Thoracic aorta endothelial cell (primary cell): ENCODE measurements around the gene NPIPA2. TPM values are rescaled to one million over a fixed set of nuclear protein-coding genes. Genes with fewer than 3 reads are reported as not detected.

ENCODE experiments used
- total RNA-seq: library from RNA; depleted of rRNA; stranded (reverse); fragments of >200 nt; gene quantifications from 2 replicates; pipeline ENCODE4 v1.2.3, GENCODE V29; 2012

NPIPA2 gene
- 0.36 and 0.40 TPM in 2 replicates for total RNA-seq

GRCh38 chr16:14742273-14743128 lies at the start of gene NPIPA2:
NPIPA2 (plus strand) TSS chr16:14742533; CDS start chr16:14748066, 5,533 bp downstream.

DNA sequence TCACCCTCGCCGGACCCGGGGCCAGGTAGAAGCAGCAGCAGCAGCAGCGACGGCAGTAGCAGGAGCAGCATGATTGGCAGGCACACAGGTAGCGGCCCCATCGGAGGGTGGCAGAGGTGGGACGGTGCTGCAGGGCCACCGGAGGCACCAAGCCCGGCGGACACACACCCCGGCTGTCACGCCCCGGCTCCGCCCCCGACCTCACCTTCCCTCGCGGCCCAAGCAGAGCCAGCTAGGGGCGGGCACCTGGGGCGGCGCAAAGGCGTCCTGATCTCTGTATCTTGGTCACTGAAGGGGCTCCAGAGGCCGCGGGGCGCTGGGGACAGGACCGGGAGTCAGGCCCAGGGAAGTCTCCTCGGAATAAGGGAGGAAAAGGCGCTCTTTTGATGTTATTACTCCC lies 48.2 kb upstream of the NPIPA2 start, which contains the start of gene PLA2G10:
PLA2G10 (minus strand) TSS at position 180 of the 400 bp plus-strand sequence; CDS start at position 101, 79 bp downstream.

DNA sequence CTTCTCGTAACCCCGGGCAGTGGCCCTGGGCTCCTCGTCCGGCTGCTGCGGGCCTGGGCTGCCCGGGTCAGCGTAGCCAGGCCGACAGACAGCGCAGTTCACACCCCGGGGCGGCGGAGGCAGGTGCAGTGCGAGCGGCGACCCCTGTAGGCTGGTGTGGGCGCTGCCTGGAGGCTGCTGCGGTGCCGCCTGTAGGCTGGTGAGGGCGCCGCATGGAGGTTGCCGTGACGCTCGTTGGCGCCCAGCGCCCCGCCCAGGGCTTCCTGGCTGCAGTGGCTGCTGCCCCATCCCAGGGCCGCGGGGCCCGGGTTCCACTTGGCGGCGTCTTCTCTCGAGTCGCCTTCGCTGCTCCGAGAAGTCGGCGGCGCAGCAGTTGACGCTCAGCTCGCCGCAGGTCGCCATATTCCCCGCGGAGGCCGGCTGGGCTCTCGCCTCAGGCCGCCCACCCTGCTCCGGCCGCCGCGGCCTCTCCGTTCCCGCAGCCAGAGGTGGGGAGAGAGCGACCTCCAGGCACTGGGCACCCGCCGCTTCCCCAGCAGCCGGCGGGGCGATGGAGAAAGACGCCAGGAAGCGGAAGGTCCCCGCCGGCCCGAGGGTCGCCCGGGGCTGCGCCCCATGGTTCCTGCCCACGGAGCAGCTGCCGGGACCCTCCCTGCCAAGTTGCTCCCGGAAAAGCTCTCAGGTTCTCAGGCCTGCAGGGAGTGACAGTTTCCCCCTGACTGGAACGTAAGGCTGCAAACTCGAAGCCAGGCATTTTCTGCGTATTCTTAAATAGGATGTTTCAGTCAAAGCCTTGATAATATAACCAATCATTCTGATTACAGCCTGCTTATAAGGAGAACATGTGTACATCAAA lies 38.9 kb upstream of the NPIPA2 start, which contains the start of gene NPIPA3:
NPIPA3 (plus strand) TSS at position 256 of the 856 bp plus-strand sequence. CDS start 5,533 bp downstream, outside the sequence.

Other genes with a start within 250 kb of the NPIPA2 start
- gene PARN, start 112.3 kb upstream of the NPIPA2 start, total RNA-seq, result 34.4 and 45.2 TPM in 2 replicates
- 153 and 191 TPM in 2 replicates for gene BFAR, start 109.6 kb upstream of the NPIPA2 start, total RNA-seq
- gene PLA2G10, start 48.2 kb upstream of the NPIPA2 start, total RNA-seq, result not detected in 2 replicates
- gene NPIPA3, start 39.1 kb upstream of the NPIPA2 start, total RNA-seq, result 0.36 and 0.40 TPM in 2 replicates
- gene NOMO1, start 91.2 kb downstream of the NPIPA2 start, total RNA-seq, result 156 and 166 TPM in 2 replicates
- gene NPIPA1, start 194.9 kb downstream of the NPIPA2 start, total RNA-seq, result 32.0 and 33.7 TPM in 2 replicates
- gene PDXDC1, start 232.5 kb downstream of the NPIPA2 start, total RNA-seq, result 78.0 and 79.8 TPM in 2 replicates